Activated naive CD4-positive, alpha-beta T cell (primary cell): ENCODE measurements around the gene CAMK2B.
A peak's percentile ranks its signal among the peaks of the same experiment; 100 is the strongest.

Experiments
- DNase-seq, 4 experiments: peaks; one replicate each; lab custom pipeline; 2025; lab: John Stamatoyannopoulos, UW

CAMK2B gene

GRCh38 chr7:44257213-44257612, 68.2 kb downstream of the CAMK2B start:
- DNase-seq = no peak

GRCh38 chr7:44256459-44256858, 68.9 kb downstream of the CAMK2B start:
- DNase-seq = no peak

GRCh38 chr7:44251881-44252280, 73.5 kb downstream of the CAMK2B start:
- no peak for DNase-seq

- DNase-seq = no peak
Measured at GRCh38 chr7:44251269-44251668, 74.1 kb downstream of the CAMK2B start.

GRCh38 chr7:44249639-44250234, 75.7 kb downstream of the CAMK2B start:
- no peak for DNase-seq

- DNase-seq = no peak
Measured at GRCh38 chr7:44247868-44248651, 77.3 kb downstream of the CAMK2B start.

GRCh38 chr7:44246396-44247113, 78.8 kb downstream of the CAMK2B start:
- no peak for DNase-seq

- no peak for DNase-seq
Measured at GRCh38 chr7:44244282-44244681, 81.1 kb downstream of the CAMK2B start.

- no peak for DNase-seq
Measured at GRCh38 chr7:44242091-44242490, 83.3 kb downstream of the CAMK2B start.

- peak in 3 of 4 experiments; percentile 24 to 42 (median 29) for DNase-seq
Measured at GRCh38 chr7:44240983-44241510, 84.3 kb downstream of the CAMK2B start.

- DNase-seq = no peak
Measured at GRCh38 chr7:44240376-44240775, 85.0 kb downstream of the CAMK2B start.

- DNase-seq = no peak
Measured at GRCh38 chr7:44239361-44239760, 86.0 kb downstream of the CAMK2B start.

- DNase-seq = no peak
Measured at GRCh38 chr7:44238116-44238695, 87.2 kb downstream of the CAMK2B start.

- DNase-seq = no peak
Measured at GRCh38 chr7:44237696-44238095, 87.7 kb downstream of the CAMK2B start.

- DNase-seq = no peak
Measured at GRCh38 chr7:44236333-44236728, 89.1 kb downstream of the CAMK2B start.

- DNase-seq = no peak
Measured at GRCh38 chr7:44235582-44236332, 89.6 kb downstream of the CAMK2B start.

GRCh38 chr7:44235066-44235465, 90.3 kb downstream of the CAMK2B start:
- no peak for DNase-seq

- DNase-seq = no peak
Measured at GRCh38 chr7:44232901-44233715, 92.3 kb downstream of the CAMK2B start.

- no peak for DNase-seq
Measured at GRCh38 chr7:44232396-44232795, 93.0 kb downstream of the CAMK2B start.

GRCh38 chr7:44231088-44231487, 94.3 kb downstream of the CAMK2B start:
- no peak for DNase-seq

GRCh38 chr7:44230286-44230685, 95.1 kb downstream of the CAMK2B start:
- no peak for DNase-seq
